Middle frontal gyrus (tissue), 1 donor: ENCODE measurements around the gene KBTBD6.
"Not testable (repeated sequence)": the region's sequence is repeated elsewhere in the genome, so short reads cannot be mapped to it uniquely, and the experiment has no call there.

Experiments used
- DNase-seq: peaks from one replicate; pipeline ENCODE4 v3.0.0-alpha.2; 2015; ENCODE audit warnings: low spot score; ENCODE audit errors: extremely low spot score

Gene KBTBD6, protein sequence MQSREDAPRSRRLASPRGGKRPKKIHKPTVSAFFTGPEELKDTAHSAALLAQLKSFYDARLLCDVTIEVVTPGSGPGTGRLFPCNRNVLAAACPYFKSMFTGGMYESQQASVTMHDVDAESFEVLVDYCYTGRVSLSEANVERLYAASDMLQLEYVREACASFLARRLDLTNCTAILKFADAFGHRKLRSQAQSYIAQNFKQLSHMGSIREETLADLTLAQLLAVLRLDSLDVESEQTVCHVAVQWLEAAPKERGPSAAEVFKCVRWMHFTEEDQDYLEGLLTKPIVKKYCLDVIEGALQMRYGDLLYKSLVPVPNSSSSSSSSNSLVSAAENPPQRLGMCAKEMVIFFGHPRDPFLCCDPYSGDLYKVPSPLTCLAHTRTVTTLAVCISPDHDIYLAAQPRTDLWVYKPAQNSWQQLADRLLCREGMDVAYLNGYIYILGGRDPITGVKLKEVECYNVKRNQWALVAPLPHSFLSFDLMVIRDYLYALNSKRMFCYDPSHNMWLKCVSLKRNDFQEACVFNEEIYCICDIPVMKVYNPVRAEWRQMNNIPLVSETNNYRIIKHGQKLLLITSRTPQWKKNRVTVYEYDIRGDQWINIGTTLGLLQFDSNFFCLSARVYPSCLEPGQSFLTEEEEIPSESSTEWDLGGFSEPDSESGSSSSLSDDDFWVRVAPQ

DNA sequence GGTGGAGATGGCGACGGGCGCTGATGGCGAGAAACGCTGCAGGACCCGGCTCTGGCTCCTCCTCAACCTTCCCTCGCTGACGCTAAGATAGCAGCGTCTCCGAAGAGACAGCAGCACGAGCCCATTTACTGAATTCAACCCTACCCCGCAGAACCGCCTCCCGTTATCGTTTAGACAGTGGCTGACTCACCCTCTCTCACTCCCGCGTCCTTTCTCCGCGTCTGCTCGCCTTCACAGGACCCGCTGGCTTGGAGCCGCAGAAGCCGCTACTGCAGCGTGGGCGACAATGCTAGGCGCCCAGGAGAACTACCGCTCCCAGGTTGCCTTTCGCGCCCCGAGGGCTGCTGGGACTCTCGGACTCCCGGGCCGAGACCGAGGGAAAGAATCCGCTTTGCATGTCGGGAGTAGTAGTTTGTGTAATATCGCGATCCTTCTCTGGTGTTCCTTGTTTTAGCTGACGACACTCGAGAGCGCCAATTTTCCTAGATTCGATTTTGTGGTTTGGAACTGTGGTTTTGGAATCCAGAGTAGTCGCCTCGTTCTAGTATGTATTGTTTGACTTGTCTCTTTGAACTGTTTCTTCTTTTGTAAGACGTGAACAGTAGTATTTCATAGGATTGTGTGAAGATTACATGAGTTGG is at the start of gene KBTBD6:
Gene KBTBD6 (minus strand): TSS at position 291 of the 641 bp plus-strand sequence. CDS start 291 bp downstream, outside the sequence.
- DNase-seq, result peak; percentile 98

DNA sequence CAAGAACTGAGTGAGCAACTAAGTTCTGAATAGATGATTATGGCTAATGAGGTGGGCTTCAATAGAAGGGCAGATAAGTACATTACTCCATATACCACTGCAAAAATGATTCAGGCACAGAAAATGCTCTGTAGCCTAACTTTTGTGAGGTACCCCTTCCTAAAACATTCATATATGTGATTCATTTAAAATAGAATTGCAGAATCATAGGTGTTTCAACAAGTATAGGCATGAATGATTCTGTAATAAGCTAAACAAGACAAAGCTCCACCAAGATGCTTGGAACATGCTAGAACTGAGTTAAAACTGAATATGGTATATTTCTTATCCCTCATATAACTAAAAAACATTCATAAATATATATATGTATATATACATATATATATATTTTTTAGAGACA is 49.6 kb upstream of the KBTBD6 start:
- no peak for DNase-seq

DNA sequence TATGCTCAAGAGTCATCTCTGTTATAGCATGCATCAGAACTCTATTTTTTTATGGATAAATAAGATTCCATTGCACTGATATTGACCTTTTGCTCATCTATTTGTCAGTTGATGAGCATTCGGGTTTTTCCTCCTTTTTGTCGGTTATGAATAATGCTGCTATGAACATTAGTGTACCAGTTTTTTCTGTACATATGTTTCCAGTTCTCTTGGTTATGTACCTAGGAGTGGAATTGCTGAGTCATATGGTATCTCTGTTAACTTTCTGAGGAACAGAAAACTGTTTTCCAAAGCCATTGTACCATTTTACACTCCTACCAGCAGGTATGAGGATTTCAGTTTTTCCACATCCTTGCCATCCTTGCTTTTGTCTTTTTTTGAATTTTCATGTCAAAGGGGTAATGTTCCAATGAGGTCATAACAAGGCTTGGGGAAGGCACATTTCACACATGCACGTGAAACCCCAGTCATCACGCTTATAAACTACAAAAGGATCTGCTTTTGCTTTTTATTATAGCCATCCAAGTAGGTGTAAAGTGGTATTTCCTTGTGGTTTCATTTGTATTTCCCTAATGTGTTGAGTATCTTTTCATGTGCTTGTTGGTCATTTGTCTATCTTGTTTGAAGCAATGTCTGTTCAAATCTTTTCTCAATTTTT is 47.1 kb upstream of the KBTBD6 start:
- DNase-seq, result no peak

GRCh38 chr13:41178040-41178439 is 45.4 kb upstream of the KBTBD6 start:
- no peak for DNase-seq

GRCh38 chr13:41177616-41178015 is 45.0 kb upstream of the KBTBD6 start:
- DNase-seq, result no peak

DNA sequence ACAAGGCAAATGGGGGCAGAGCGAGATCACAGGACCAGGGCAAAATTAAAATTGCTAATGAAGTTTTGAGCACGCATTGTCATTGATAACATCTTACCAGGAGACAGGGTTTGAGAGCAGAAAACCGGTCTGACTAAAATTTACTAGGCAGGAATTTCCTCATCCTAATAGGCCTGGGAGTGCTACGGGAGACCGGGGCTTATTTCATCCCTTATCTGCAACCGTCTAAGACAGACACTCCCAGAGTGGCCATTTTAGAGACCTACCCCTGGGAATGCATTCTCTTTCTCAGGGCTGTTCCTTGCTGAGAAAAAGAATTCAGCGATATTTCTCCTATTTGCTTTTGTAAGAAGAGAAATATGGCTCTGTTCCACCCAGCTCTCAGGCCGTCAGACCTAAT is 43.0 kb upstream of the KBTBD6 start:
- not testable (repeated sequence) for DNase-seq

GRCh38 chr13:41162151-41162550 is 29.5 kb upstream of the KBTBD6 start:
- DNase-seq, result no peak

- no peak for DNase-seq
Observed at GRCh38 chr13:41159174-41159573, 26.6 kb upstream of the KBTBD6 start.

- no peak for DNase-seq
Observed at GRCh38 chr13:41157048-41157717, 24.6 kb upstream of the KBTBD6 start.

DNA sequence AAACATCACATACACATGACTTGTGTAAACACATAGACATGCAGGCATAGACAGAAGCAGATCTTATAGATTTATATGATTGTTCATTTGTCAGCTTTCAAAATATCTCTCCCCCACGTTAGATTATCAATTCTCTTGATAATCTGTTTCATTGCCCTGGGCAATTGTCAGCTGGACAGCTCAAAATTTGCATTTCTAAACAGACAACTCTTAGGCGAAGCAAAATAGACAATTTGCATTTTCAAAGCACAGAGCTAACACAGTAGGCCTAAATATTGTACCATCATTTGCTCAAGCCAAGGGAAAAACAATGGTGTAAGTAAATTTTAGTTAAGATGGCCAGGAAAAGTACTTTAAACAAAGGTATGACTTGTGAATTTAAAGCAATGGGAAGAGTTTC is 24.0 kb upstream of the KBTBD6 start:
- no peak for DNase-seq

GRCh38 chr13:41154042-41154441 is 21.4 kb upstream of the KBTBD6 start:
- no peak for DNase-seq

DNA sequence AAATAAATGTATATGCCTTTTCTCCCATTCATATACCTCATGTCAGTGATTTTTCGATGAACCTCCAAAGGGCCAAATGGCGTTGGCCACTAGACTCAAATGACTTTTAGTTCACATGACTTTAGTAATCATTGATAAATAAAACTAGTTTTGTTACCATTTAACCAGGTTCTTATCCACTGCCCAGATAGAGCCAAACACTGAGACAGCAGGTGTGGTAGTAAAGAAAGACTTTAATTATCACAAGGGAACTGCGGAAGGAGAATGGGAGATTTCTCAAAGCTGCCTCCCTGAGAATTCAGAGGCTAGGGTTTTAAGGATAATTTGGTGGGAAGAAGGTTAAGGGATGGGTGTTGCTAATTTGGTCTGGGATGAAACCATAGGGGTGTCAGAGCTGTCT is 19.4 kb upstream of the KBTBD6 start:
- no peak for DNase-seq

DNA sequence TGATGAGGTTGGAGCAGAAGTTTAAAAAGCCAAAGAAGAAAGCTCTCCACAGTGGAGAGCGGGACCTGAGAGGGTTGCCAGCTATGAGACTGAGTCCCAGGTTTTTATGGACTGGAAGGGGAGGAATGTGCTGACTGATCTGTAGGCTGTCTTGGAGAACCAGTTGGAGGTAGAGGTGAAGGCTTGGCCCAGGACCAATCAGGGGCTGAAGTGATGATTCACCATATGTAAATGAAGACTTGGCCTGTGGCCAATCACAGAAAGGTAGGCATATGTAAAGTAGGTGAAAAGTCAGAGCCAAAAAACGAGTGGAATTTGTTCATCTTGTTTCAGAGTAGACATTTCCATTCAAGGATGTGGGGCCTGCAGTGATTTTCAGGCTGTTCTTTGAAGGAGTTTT is 17.5 kb upstream of the KBTBD6 start:
- no peak for DNase-seq

DNA sequence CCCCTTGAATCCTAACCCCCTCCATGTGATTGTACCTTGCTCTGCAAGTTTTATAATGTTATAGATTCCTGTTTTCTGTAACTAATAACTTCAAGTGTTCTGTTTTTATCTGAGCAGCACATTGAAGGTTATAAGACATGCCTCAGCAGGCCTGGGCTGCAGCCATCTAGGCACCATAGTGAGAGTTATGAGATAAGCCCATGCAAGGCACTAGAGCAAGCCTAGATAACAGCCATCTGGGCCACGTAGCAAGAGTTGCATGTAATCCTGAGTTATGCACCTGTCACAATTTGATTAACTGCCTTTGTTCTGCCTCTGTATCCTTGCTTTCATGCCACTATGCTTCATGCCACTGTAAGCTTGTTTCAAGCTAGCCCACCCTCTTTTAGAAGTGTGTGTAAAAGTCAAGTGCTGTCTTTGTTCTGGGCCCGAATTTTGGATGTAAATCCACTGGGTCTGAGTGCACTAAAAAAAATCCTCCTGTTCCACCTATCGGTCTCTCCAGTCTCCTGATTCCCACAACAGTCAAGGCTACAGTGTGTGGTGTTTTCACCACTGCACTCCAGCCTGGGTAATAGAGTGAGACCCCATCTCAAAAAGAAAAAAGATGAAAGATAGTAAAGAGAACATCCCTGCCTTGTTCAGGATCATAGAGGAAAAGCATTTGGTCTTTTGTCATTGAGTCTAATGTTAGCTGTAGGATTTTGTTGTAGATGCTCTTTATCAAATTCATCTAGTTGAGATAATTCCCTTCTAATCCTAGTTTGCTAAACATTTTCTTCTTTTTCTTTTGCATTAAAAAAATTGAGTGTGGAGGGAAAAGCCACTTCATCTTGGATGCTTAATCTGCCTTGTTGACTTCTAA is 16.0 kb upstream of the KBTBD6 start:
- DNase-seq, result no peak

DNA sequence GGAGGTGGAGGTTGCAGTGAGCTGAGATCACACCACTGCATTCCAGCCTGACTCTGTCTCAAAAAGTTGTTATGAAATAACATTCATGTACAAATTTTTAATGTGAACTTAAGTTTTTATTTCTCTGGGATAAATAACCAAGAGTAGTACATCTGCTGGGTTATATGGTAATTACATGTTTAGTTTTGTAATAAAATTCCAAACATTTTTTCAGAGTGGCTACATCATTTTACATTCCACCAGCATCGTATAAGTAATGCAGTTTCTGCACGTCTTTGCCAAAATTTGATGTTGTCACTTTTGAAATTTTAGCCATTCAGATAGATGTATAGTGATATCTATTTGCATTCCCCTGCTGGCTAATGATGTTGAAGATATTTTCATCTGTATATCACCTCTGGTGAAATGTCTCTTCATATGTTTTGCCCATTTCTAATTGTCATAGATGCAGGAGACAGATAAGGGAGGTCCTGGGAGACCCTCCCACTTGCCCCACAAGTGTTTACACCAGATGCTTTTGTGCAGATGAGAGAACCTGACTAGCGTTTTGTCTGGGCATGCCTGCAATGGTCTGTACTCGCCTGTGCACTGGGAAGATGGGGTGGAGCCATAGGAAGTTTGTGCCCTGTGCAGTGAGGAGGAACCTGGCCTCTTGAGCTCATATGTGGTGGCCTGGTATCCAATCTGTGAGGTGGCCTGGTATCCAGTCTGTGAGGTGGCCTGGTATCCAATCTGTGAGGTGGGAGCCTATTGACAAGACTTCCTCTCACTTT is 12.7 kb upstream of the KBTBD6 start:
- DNase-seq, result no peak

GRCh38 chr13:41144576-41144975 is 12.0 kb upstream of the KBTBD6 start:
- DNase-seq, result no peak

DNA sequence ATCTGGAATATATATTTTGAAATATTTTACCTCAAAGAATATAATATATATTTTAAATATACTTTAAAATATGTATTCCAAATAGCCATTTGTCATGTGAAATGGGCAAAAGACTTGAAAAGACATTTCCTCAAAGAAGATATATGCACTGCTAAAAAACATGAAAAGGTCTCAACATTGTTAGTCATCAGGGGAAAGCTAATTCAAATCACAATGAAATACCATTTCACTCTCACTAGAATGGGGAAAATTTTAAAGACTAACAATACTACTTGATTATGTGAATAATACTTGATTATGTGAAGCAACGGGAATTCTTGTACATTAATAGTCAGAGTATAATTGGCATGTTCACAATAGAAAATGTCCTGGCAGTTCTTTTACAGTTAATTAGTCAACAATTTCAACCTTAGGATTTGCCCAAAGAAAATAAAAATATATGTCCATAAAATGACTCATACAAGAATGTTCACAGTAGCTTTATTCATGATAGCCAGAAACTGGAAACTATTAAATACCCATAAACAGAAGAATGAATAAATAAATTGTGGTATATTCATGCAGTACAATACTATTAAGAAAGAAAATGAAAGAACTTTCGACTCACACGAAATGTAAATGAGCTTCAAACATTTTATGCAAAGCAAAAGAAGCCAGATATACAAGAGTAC is 6.8 kb upstream of the KBTBD6 start:
- DNase-seq, result no peak

DNA sequence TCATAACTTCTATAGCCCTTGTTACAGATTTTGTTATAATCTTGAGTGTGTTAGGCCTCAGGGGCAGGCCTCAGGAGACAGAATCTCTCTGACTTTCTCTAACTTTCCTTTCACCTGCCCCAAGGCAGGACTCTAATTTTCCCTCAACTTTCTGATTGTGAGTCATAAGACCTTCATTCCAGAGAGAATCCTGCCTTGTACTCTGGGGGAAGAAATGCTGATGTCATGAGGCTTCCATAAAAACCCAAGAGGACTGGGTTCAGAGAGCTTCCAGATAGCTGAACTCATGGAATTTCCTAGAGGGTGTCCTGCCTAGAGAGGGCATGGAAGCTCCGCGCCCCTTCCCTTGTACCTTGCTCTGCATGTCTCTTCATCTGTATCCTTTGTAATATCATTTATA is 5.3 kb upstream of the KBTBD6 start:
- DNase-seq, result no peak

DNA sequence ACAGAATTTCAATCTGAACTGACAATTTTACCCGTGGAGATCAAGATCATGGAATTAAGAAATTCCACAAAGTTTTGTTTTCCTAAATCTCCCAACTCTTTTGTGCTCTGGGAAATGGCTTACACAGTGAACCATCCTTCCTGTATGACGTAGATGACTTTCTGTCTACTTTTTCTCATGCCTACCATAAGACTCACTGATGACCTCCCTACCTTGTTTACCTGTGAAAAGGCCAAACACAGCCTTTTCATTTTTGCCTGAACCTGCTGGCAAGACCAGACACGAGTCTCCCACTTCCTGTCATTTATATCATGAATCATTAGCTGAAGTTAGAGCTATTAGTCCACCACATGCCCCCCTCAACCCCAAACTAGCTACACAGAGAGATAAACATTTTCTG is 4.6 kb upstream of the KBTBD6 start:
- DNase-seq, result no peak
